HG02759 (cell line): ENCODE measurements around the gene CUL4B.
"Not testable (repeated sequence)": the region's sequence is repeated elsewhere in the genome, so short reads cannot be mapped to it uniquely, and the experiment has no call there.

Source experiments
- ATAC-seq: cut with Tn5 transposase; IDR thresholded peaks from one replicate; pipeline ENCODE4 v1.9.1; 2021; ENCODE audit warnings: mild to moderate bottlenecking, moderate library complexity; ENCODE audit not compliant: unreplicated experiment

CUL4B gene

DNA sequence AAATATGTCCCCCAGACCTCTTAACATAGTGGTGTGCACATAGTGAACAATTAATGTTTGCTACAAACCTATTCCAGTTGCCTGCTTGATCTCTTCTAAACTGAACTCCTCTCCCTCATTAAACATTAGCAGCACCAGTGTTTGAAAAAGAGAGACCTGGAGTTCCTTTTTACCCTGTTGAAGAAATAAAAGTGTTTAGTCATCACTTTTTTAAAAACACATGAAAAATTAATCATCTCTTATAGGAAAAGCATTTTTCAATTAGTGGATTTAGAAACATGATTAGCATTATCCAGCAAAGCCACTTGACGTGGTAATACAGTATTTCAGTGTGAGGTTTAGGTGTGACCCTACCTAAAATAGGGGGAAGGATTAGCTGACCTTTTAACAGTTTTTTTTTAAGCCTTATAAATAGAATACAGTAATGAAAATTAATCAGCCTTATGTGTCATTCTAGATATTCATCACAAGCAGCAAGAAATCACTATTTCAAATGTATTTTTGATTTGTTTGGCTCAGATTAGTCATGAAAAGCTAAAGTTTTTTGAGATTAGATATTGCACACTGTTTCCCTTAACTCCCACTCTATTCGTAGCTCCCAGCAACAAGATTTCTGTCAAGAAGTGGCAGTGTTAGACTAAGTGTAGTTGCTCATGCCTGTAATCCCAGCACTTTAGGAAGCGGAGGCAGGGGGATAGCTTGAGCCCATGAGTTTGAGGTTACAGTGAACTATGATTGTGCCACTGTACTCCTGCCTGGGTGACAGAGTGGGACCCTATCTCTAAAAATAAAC lies 26.2 kb downstream of the CUL4B start:
- no peak for ATAC-seq

DNA sequence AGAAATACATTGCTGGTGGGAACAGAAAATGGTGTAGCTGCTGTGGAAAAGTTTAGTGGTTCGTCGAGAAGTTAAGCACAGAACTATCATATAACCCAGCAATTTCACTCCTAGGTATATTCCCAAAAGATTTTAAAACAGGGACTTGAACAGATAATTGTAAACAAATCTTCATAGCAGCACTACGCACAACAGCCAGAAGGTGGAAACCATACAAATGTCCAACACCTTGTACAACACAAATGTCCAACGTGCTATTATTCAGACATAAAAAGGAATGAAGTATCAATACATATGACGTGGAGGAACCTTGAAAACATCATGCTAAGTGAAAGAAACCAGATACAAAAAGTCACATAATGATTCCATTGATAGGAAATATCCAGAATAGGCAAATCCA lies 37.9 kb downstream of the CUL4B start:
- no peak for ATAC-seq

DNA sequence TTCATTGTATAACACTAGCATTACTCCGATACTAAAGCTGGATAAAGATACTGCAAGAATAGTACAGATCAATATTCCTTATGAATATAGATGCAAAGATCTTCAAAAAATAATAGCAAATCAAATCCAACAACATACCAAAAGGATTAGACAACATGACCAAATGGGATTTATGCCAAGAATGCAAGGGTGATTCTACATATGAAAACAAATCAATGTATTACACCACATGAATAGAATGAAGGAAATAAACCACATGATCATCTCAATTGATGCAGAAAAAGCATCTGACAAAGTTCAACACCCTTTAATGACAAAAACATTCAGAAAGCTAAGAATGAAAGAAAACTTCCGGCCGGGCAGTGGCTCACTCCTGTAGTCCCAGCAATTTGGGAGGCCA lies 42.8 kb downstream of the CUL4B start:
- ATAC-seq: no peak

DNA sequence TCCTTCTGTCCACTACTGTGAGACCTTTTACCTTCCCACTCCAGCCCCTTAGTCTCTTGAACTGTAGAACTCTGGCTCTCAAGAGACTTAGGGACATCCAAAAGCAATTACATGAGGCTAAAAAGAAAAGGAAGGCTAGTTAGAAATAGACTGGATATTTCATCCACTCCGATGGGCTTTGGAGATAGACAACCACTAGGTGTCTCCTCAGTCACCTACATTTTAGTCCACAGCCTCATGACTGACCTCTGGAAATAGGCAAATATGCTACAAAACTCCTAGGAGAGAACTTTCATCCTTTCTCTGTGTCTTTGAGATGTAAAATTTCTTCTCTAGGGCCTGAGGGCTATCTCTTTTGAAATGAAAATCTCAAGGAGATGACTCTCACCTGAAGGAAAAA lies 46.5 kb downstream of the CUL4B start:
- no peak for ATAC-seq

DNA sequence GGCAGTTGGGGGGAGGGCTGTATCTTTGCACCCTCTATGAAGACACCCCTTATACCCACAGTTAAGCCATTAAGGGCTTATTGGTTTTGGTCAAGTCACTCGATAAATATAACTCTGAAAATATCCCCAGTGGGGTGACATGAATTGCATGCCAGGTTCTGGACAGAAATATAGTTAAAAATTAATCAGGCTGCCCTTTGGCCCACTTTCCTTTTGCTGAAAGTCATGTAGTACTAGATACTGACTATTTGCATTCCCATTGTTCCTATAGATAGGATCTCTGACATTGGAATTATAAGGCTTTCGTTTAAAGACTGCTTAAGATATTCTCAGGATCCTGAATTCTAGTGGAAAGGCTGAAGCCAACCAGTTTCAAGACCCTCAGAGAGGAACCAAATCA lies 48.1 kb downstream of the CUL4B start:
- ATAC-seq: peak; percentile 44

DNA sequence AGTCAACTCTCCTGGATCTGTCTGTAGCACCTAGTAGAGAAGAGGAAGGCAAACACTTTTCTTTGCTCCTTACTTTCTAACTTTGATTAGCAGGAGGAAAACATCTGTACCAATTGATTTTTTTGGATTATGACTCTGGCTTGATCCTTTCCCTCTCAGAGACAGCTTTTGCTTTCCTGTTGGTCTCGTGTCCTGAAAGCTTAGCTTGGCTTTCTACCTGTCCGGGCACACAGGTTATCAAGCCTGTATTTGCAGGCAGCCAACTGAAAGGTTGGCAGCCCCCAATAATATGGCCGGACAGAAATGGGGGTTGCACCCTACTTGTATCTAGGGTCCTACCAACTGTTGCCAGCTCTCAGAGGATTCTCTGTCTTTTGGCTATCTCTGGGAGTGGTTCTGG lies 48.5 kb downstream of the CUL4B start:
- ATAC-seq: no peak

DNA sequence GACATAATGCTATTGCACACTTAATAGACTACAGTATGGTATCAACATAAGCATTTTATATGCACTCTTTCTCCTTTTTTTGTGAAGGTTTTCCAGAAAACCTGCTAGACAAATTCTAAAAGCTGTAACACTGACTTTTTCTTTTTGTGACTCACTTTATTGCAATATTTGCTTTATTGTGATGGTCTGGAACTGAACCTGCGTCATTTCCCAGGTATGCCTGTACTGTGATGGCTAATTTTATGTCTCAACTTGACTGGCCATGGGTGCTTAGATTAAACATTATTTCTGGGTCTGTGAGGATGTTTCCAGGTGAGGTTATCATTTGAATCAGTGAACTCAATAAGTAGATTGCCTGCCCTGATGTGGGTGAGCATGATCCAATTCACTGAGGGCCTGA lies 56.2 kb downstream of the CUL4B start:
- no peak for ATAC-seq

DNA sequence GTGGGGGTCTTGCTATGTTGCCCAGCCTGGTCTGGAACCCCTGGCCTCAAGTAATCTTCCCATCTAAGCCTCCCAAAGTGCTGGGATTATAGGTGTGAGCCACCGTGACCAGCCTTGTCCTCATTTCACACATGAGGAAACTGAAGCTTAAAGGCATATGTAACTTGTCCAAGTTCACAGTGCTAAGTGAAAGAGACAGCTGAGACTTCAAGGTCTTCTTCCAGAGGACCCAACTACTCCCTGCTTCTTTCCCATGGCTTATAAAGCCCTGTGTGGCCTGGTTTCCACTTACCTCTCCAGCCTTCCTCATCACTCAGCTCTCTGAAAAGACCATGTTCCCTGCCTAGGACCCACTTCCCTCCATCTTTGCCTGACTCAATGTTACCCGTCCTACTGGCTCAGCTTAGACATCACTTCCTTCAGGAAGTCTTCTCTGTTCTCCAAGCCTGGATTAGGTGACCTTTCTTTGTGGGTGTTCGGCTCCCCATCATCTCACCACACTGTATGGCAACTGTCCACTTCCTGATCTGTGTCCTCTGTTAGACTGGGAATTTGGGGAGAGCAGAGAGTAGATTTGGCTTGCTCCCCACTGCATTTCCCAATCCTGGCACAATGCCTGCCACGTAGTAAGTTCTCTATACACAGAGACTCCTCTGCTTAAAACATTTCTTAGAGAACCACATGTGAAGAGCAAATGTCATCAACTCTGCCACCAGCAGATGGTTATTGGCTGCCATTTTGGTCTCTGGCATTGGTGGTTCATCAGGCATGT lies 61.3 kb downstream of the CUL4B start:
- no peak for ATAC-seq

DNA sequence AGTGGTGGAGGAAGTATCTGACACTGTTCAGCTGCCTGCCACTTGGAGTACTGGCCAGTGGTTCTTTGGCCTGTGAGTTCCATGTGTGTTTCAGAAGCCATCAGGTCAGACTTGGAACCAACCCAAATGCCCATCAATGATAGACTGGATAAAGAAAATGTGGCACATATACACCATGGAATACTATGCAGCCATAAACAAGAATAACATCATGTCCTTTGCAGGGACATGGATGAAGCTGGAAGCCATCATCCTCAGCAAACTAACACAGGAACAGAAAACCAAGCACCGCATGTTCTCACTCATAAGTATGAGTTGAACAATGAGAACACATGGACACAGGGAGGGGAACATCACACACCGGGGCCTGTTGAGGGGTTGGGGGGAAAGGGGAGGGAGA lies 70.6 kb downstream of the CUL4B start:
- not testable (repeated sequence) for ATAC-seq

DNA sequence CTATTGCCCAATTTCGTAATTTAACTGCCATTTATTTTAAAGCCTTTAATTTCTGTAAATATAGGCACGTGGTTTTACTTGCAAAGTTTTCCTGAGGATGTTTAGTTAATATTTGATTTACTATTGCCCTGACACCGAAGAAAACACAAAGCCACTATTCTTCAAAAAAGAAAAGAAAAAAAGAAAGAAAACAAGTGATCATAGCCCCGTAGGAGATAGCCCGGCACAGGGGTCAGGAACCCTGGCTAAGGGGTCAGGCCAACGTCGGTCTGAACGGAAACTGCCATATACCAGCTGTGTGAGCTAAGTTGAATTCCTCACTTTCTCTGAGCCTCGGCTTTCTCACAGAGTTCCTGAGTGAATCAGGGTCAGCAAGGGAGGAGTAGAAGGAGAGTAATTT lies 74.0 kb downstream of the CUL4B start:
- ATAC-seq: no peak

DNA sequence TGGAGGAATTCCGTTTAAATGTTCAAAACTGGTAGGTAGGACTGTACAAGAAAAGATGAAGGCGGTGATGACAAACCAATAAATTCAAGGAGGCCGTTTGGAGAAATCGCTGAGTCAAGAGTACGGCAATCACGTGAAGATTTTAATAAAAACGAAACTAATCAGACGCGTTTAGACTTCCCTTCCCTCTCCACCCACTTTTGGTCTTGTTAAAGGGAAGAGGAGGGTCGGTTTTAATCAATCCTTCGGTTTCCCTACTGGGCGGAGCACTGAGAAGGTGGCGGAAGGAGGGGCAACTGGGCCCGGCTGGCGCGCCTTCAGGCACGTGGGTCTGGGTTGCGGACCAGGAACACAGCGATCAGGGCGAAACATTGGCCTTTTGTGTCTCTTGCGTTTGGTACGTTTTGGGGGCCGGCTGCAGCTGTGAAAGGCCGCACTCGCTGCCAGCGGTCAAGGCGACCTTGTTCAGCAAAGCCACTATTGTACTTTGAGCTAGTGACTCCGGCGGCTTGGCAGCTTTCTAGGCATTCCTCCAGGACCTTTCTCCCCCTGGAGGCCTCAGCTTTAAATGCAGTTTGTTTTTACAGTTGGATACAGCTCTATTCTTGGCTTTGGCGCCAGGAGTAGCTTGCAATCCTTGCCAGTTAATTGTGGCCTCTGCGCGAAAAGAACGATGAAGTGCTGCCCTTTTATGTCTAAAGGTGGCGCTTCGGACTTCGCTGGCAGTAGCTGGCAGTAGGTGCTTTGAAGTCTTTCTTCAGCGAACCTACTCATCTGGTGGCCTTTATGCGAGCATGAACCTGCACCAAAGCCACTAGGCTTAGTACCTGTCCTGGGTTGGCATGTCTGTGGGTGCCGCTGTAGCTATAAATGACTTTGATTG lies 74.9 kb downstream of the CUL4B start:
- peak; percentile 86 for ATAC-seq

DNA sequence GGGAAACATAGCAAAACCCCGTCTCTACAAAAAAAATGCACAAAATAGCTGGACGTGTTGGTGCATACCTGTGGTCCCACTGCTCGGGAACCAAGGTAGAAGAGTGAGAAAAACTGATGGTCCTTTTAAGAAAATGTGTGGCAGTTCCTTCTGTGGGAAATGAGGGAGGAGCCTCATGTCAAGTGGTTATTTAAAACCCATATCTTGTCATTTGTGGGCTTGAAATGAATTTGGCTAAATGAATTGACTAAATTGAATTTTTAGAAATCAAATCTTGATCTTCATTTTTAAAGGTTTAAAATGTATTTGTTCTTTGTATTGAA lies 75.5 kb downstream of the CUL4B start:
- ATAC-seq: peak; percentile 8

DNA sequence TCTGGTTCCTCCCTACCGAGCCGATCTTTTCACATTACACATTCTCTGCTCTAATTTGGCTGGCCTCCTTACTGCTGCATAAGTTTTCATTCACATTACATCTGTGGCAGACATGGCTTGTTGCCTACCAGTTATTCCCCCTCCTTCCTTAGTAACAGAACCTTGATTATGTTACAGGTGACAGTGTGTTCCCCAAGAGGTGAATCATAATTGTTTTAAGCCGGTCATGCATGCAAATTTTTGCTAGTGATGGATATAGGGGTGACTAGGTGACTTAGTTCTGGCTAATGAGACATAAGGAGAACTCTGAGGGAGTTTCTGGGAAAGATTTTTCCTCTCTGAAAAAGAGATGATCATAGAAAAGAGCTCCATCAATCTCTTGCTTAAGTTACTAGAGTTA lies 83.3 kb downstream of the CUL4B start:
- no peak for ATAC-seq

DNA sequence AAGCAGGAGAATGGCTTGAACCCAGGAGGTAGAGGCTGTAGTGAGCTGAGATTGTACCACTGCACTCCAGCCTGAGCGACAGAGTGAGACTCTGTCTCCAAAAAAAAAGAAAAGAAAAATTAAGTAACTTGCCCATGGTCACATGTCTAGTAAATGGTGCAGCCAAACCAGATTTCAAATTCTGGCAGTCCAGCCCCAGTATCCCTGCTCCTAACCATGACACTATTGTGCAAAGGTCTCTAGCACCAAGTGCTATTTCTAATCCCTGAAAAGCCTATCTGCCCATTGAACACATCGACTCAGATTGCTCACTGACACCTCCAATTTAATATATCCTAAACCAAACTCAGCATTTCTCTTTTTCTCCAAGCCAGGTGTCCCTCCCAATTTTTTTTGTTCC lies 84.0 kb downstream of the CUL4B start:
- no peak for ATAC-seq

DNA sequence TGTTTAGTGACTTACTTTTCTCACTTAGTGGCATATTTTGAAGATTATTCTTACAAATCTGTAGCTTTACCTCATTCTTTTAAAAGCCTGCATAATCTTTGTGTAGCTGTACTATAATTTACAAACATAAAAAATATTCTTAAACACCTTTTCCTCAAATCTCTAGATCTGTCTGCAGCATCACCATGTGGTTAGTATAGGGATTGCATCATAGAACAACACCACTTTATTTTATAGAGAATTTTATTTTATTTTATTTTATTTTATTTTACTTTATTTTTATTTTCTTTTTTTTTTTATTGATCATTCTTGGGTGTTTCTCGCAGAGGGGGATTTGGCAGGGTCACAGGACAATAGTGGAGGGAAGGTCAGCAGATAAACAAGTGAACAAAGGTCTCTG lies 85.3 kb downstream of the CUL4B start:
- ATAC-seq: not testable (repeated sequence)
